Stimulated activated naive CD4-positive, alpha-beta T cell treated with Interleukin-2 at 50 U/mL for 16 hours (primary cell): ENCODE results near the gene GOLIM4.
"Not testable (repeated sequence)": the region's sequence is repeated elsewhere in the genome, so short reads cannot be mapped to it uniquely, and the experiment has no call there.

Source experiments
- DNase-seq: peaks from one replicate; lab custom pipeline; 2025; lab: John Stamatoyannopoulos, UW

Gene GOLIM4

DNA sequence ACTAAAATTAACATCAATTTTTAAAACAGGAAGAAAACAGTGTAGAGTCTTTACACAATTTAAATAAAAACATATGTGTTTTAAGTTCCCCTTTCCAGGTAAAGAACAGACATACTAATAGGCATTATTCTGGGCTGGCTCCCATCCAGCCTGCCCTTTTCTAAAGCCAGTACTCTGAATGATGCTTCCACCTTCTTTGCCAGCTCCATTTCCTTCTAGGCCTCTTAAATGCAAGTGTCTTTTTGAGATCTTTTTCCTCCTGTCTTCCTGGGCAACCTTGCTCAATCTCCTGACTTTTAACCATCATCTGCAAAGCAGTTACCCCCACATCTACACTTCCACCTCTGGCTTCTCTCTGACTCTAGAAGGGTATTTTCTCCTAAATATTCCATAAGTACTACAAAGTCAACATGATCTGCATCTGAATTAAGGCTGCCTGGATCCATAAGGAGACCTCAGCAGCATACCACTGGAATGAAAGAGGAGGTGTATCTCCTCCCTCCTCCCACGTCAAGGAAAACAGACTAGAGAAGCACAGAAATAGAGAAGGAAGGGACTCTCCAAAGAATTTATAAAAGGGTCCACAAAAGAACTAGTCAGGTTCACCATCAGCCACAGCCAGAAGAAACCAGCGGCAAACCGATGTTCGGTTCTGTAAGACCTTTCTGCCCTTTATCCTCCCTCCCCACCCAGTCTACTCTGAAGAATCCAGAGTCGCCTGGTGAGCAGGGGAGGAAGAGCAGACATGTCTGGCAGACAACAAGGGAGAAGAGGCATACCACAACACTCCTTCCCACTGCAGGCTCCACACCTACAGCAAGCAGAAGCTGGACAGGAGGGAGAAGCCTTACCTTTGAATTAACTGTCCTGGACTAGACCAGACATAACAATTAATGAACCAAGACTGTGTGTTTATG, 47.1 kb downstream of the GOLIM4 start:
- no peak for DNase-seq

DNA sequence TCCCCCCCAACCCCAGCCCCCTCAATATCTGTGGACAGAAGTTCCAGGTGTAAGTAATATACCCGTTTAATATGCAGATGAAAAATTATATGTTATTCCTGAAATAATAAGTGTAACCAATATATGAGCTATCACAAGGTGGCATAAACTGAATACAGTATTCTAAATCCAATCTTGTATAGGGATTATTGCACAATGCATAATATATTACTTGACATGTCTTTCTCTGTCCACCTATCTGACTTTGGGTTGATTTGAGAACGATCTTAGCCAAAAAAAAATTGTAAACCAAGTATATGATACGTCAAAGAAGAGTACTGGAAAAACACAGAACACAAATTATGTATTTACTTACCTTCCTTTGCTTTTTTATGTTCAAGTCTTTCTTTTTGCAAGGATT, 47.8 kb downstream of the GOLIM4 start:
- no peak for DNase-seq

DNA sequence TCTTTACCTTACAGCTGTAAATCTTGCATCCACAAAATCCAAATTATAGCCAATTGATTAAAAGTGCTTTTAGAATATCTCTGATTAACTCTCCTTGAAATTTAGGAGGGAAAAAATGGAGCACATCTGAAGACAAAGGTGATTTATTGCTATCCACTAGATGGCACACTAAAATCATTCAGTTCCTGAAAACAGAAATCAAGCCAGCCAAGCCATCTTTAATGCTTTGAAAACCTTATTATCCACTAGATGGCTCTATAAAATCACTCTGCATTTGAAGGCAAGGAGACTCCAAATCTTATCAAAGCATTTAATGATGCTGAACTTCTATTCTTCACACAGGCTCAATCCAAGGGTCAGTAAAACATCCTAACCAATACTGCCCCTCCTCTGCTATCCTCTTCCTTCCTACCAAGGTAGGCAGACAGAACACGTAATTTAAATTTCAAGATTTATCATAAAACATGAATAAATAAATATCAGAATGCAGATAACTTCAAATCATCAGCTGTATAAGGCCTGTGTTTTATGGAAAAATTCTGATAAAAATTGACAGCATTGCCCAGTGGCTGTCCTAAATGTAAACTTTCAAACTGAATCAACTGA, 48.4 kb downstream of the GOLIM4 start:
- DNase-seq, result no peak

- DNase-seq, result no peak
These were observed 51.7 kb downstream of the GOLIM4 start for GRCh38 chr3:168044049-168044448.

GRCh38 chr3:168040607-168041208, 55.0 kb downstream of the GOLIM4 start:
- DNase-seq, result no peak

GRCh38 chr3:168037020-168037419, 58.7 kb downstream of the GOLIM4 start:
- DNase-seq, result no peak

DNA sequence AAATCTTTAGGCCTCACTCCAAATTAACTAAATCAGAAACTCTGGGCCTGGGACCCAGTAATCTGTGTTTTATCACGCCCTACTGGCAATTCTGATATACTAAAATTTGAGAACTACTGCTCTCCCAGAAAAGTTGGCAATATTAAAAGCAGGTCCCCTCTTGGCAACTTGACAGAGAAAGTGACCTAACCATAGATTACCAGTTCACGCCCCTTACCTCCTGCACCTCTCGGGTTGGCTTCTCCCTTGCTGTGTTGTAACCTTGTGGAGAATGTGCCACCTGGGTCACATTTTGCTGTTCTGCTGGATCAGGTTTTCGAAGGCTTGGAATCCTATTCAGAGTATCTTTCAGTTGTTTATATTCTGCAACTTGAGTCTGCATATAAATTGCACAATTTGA, 59.1 kb downstream of the GOLIM4 start:
- DNase-seq, result no peak

DNA sequence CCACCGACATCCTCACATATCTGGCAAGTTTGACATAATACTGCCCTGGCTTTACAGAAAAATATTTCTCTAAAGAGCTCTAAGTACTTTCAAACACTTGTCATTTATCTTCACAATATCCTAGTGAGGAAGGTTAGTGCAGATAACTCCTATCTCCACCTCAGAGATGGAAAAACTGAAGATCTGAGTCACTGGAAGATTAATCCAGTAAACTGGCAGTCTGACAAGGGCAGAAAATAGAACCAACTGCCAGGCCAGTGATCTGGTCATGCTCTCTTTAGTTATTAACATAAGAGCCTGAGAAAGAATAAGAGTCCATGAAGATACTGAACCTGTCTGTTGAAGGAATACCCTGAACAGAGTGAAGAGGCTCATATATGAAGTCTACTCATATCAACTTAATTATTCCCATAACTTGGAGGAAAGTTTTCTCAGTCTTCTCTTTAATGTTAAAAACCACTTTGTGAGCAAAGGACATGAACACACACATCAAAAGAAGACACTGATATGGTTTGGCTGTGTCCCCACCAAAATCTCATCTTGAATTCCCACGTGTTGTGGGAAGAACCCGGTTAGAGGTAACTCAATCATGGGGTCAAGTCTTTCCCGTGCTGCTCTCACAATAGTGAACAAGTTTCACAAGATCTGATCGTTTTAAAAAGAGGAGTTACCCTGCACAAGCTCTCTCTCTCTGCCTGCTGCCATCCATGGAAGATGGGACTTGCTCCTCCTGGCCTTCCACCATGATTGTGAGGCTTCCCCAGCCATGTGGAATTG, 61.4 kb downstream of the GOLIM4 start:
- no peak for DNase-seq

DNA sequence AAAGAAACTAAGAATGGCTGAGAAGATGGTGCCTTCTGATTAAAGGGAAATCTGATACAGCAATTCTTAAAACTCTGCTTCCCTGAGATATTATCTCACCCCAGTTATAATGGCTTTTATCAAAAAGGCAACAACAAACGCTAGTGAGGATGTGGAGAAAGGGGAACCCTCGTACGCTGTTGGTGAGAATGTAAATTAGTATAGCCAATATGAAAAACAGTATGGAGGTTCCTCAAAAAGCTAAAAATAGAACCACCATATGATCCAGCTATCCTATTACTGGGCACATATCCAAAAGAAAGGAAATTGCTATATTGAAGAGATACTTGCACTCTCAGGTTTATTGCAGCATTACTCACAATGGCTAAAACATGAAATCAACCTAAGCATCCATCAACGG, 65.1 kb downstream of the GOLIM4 start:
- DNase-seq, result no peak

- DNase-seq, result no peak
These were observed 66.0 kb downstream of the GOLIM4 start for GRCh38 chr3:168029705-168030104.

- no peak for DNase-seq
These were observed 67.6 kb downstream of the GOLIM4 start for GRCh38 chr3:168028086-168028485.

- no peak for DNase-seq
These were observed 69.0 kb downstream of the GOLIM4 start for GRCh38 chr3:168026764-168027163.

DNA sequence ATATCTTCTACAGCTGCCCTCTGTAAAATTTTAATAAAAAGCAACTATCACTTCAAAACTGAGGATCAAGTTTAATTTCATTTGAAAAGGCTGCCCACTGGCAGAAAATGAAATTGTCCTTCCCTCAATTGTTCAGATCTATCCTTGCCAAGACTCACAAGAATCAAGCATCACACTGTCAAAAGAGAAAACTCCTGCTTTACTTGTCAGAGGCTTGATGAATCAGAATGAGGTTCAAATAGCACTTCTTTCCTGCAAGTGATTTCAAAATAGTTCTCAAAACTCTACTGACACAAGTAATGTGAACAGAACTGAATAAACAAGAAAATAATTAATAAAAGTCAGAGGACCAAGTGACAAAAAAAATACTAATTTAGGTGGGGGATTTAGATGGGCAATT, 70.6 kb downstream of the GOLIM4 start:
- DNase-seq, result no peak

- no peak for DNase-seq
These were observed 71.2 kb downstream of the GOLIM4 start for GRCh38 chr3:168024537-168024941.

DNA sequence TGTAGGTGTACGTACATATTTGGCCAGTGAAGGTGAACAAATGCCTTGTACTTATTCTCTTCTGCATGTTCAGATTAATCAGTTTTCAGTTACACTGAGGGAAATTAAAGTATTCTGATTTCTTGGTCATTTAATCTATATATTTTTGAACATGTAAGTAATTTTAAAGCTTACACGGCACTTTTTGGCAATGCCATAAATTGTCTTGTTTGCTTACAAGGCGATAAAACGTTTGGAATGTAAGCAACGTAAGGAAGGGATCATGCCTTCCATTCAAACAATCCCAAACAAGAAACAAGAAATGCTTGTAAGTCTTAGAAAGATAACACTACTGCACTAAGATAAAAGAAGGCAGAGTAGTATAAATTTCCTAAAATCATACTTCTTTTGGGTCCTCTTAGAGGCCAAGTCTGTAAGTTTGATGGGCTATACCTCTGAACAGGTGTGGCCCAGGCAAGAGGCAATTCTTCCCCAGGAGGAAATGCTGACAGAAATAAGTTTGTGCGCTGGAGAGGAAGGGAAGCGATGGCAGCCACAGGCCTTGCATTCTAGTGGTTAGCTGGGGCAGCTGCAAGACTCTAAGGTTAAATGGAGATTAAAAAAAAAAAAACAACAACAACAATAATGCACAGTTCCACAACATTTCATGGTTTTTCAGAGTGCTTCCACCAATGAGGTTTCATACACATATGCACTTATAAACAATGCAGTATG, 73.8 kb downstream of the GOLIM4 start:
- no peak for DNase-seq

GRCh38 chr3:168011280-168011679, 84.4 kb downstream of the GOLIM4 start:
- not testable (repeated sequence) for DNase-seq

GRCh38 chr3:168006584-168006983, 89.1 kb downstream of the GOLIM4 start:
- no peak for DNase-seq

GRCh38 chr3:168003911-168004310, 91.8 kb downstream of the GOLIM4 start:
- no peak for DNase-seq

GRCh38 chr3:168002786-168003368, 92.8 kb downstream of the GOLIM4 start:
- no peak for DNase-seq

DNA sequence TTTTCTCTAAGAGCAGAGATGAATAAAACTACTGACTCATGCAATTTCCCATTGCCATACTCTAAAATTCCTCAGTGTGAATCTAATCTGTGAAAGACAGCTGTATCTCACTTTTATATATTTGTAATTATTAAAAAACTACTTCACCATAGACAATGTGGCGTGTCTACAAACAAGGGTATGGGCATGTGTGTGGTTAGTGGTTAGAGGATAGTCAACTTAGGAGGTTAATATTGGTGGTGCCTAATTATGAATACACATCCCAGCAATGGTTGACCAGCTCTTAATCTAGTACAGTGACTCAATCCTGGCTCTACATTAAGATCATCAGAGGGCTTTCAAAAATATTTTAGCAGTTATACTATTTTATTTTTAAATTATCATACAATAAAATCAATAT, 94.5 kb downstream of the GOLIM4 start:
- DNase-seq, result no peak

DNA sequence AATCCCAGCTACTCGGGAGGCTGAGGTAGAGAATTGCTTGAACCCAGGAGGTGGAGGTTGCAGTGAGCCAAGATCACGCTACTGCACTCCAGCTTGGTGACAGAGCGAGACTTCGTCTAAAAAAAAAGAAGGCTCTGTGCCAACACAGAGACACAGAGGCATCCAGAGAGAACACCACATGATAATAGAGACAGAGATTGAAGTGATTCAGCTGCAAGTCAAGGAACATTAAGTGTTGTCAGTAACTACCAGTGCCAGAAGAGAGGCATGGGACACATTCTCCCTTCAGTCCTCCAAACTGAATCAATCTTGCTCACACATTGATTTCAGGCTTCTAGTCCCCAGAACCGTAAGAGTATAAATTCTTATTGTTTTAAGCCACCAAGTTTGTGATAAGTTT, 97.5 kb downstream of the GOLIM4 start:
- DNase-seq, result no peak
